H9 (cell line): ENCODE data around the gene GPC3. TPM values are rescaled to one million over a fixed set of nuclear protein-coding genes. Genes with fewer than 3 reads are reported as not detected.

Experiments
- DNase-seq: peaks from one replicate; pipeline ENCODE4 v3.0.0-alpha.2; 2017
- H2AFZ ChIP-seq: one replicate; pipeline ENCODE4 v1.6.1; 2013; ENCODE audit warnings: mild to moderate bottlenecking, low read length, control low read depth, moderate library complexity
- H2AK5ac ChIP-seq: 2 replicates; pipeline ENCODE4 v1.6.1; 2013; ENCODE audit warnings: low read length, control low read depth, mixed read lengths; ENCODE audit not compliant: insufficient read length
- H2BK120ac ChIP-seq: one replicate; pipeline ENCODE4 v1.6.1; 2013; ENCODE audit warnings: low read depth, mild to moderate bottlenecking, low read length, control low read depth, inconsistent platforms; ENCODE audit not compliant: poor library complexity, severe bottlenecking
- H2BK12ac ChIP-seq: 2 replicates; pipeline ENCODE4 v1.6.1; 2013; ENCODE audit warnings: low read length, control low read depth, mixed read lengths, low read depth; ENCODE audit not compliant: insufficient read length
- H2BK15ac ChIP-seq: 2 replicates; pipeline ENCODE4 v1.6.1; 2013; ENCODE audit warnings: low read depth, low read length, control low read depth
- H2BK20ac ChIP-seq: one replicate; pipeline ENCODE4 v1.6.1; 2013; ENCODE audit warnings: low read depth, mild to moderate bottlenecking, low read length, control low read depth, inconsistent platforms; ENCODE audit not compliant: poor library complexity, severe bottlenecking
- H2BK5ac ChIP-seq: 2 replicates; pipeline ENCODE4 v1.6.1; 2013; ENCODE audit warnings: low read length, control low read depth, mixed read lengths; ENCODE audit not compliant: insufficient read length
- H3K14ac ChIP-seq: 2 replicates; pipeline ENCODE4 v1.6.1; 2013; ENCODE audit warnings: low read length, control low read depth; ENCODE audit not compliant: insufficient read depth
- H3K18ac ChIP-seq: 2 replicates; pipeline ENCODE4 v1.6.1; 2013; ENCODE audit warnings: low read depth, mild to moderate bottlenecking, mixed read lengths, low read length, control low read depth; ENCODE audit not compliant: insufficient read length
- H3K23ac ChIP-seq: 2 replicates; pipeline ENCODE4 v1.6.1; 2013; ENCODE audit warnings: low read length, control low read depth, mixed read lengths, low read depth; ENCODE audit not compliant: insufficient read length
- H3K23me2 ChIP-seq: 2 replicates; pipeline ENCODE4 v1.6.1; 2013; ENCODE audit warnings: low read depth, mild to moderate bottlenecking, mixed read lengths, low read length, control low read depth; ENCODE audit not compliant: insufficient read length, poor library complexity, severe bottlenecking
- H3K27ac ChIP-seq: 2 replicates; pipeline ENCODE4 v1.5.1; 2013; ENCODE audit warnings: low read length, control low read depth, mixed read lengths, low read depth; ENCODE audit not compliant: insufficient read length
- H3K27me3 ChIP-seq: 2 replicates; pipeline ENCODE4 v1.6.1; 2013; ENCODE audit warnings: low read length, control low read depth, inconsistent platforms; ENCODE audit not compliant: insufficient read depth
- H3K4ac ChIP-seq: 2 replicates; pipeline ENCODE4 v1.6.1; 2013; ENCODE audit warnings: low read depth, mild to moderate bottlenecking, control low read depth, inconsistent platforms, low read length, moderate library complexity
- H3K4me1 ChIP-seq: 2 replicates; pipeline ENCODE4 v1.6.1; 2013; ENCODE audit warnings: low read length, control low read depth, inconsistent platforms; ENCODE audit not compliant: insufficient read depth
- H3K4me2 ChIP-seq: 2 replicates; pipeline ENCODE4 v1.6.1; 2013; ENCODE audit warnings: low read length, control low read depth, mixed read lengths; ENCODE audit not compliant: insufficient read length, insufficient read depth
- H3K56ac ChIP-seq: 2 replicates; pipeline ENCODE4 v1.6.1; 2013; ENCODE audit warnings: low read depth, mild to moderate bottlenecking, mixed read lengths, low read length, control low read depth; ENCODE audit not compliant: insufficient read length
- H3K79me1 ChIP-seq: 2 replicates; pipeline ENCODE4 v1.6.1; 2013; ENCODE audit warnings: low read depth, mild to moderate bottlenecking, moderate library complexity, low read length, control low read depth, inconsistent platforms; ENCODE audit not compliant: insufficient read depth, poor library complexity, severe bottlenecking
- H3K79me2 ChIP-seq: 2 replicates; pipeline ENCODE4 v1.6.1; 2013; ENCODE audit warnings: low read length, control low read depth, inconsistent platforms; ENCODE audit not compliant: insufficient read depth
- H3K9ac ChIP-seq: 2 replicates; pipeline ENCODE4 v1.6.1; 2013; ENCODE audit warnings: low read length, control low read depth, mixed read lengths; ENCODE audit not compliant: insufficient read length; ENCODE audit errors: extremely low read depth
- H3K9me3 ChIP-seq: one replicate; pipeline ENCODE4 v1.6.1; 2013; ENCODE audit warnings: low read depth, low read length, inconsistent platforms; ENCODE audit not compliant: control insufficient read depth
- H3T11ph ChIP-seq: one replicate; pipeline ENCODE4 v1.6.1; 2013; ENCODE audit warnings: mild to moderate bottlenecking, low read length, control low read depth, inconsistent platforms
- H4K20me1 ChIP-seq: one replicate; pipeline ENCODE4 v1.6.1; 2013; ENCODE audit not compliant: control insufficient read depth, insufficient read length, insufficient read depth
- H4K5ac ChIP-seq: 2 replicates; pipeline ENCODE4 v1.6.1; 2013; ENCODE audit warnings: low read depth, mild to moderate bottlenecking, mixed read lengths, low read length, control low read depth; ENCODE audit not compliant: insufficient read length
- H4K8ac ChIP-seq: replicated peaks from 2 replicates; pipeline ENCODE4 v1.6.1; 2013; ENCODE audit warnings: low read length, control low read depth, mixed read lengths, low read depth; ENCODE audit not compliant: insufficient read length
- H4K91ac ChIP-seq: 2 replicates; pipeline ENCODE4 v1.6.1; 2013; ENCODE audit warnings: low read depth, mild to moderate bottlenecking, moderate library complexity, mixed read lengths, low read length, control low read depth; ENCODE audit not compliant: insufficient read length
- H3K27ac Mint-ChIP-seq, 3 experiments: 2 replicates in 2 of 3; 3 replicates in 1 of 3; pipeline ENCODE4 v1.8.0; 2020 to 2021; ENCODE audit warnings: mixed read lengths in 3 of 3, mild to moderate bottlenecking in 1 of 3, moderate library complexity in 1 of 3
- H3K27me3 Mint-ChIP-seq: 2 replicates; pipeline ENCODE4 v1.8.0; 2021; ENCODE audit warnings: low read depth, mild to moderate bottlenecking, moderate library complexity, mixed read lengths
- H3K36me3 Mint-ChIP-seq, 3 experiments: 2 replicates in 2 of 3; 3 replicates in 1 of 3; pipeline ENCODE4 v1.8.0; 2020 to 2021; ENCODE audit warnings: low read depth in 3 of 3, mixed read lengths in 3 of 3; ENCODE audit not compliant: insufficient read depth in 1 of 3
- H3K4me1 Mint-ChIP-seq, 2 experiments: 2 replicates each; pipeline ENCODE4 v1.8.0; 2020; ENCODE audit warnings: mixed read lengths in 2 of 2
- H3K4me3 Mint-ChIP-seq, 2 experiments: 2 replicates in 1 of 2; 3 replicates in 1 of 2; pipeline ENCODE4 v1.8.0; 2020 to 2021; ENCODE audit warnings: mild to moderate bottlenecking in 2 of 2, mixed read lengths in 2 of 2, moderate library complexity in 1 of 2
- H3K9me3 Mint-ChIP-seq, 2 experiments: 2 replicates in 1 of 2; 3 replicates in 1 of 2; pipeline ENCODE4 v1.8.0; 2020; ENCODE audit warnings: mild to moderate bottlenecking in 2 of 2, mixed read lengths in 2 of 2, moderate library complexity in 1 of 2
- CTCF ChIP-seq: fragments of 200-600 bp; sonication (generic); conservative IDR thresholded peaks from 3 replicates; pipeline ENCODE4 v1.8.0; 2021; ENCODE audit warnings: antibody characterized with exemption, mild to moderate bottlenecking
- WGBS: extraction: QIAGEN DNeasy Blood & Tissue Kit; methylation state at CpG from one replicate; pipeline ENCODE4 v1.1.7; 2013; ENCODE audit warnings: missing lambda C conversion rate, low lambda C conversion rate, mixed read lengths; ENCODE audit not compliant: insufficient read length; ENCODE audit errors: extremely low coverage; 5-methylcytosine and 5-hydroxymethylcytosine counted together
- total RNA-seq: library from RNA; stranded (reverse); gene quantifications from 2 replicates; pipeline ENCODE4 v1.2.1, GENCODE V29; 2021

GPC3 gene
- total RNA-seq, 1 experiment from 2014 or later = 108 TPM

- Histone ChIP-seq H4K20me1 (no peaks in the 10 kb centered on the region), H3K9me3 (no peaks in the 10 kb centered on the region), H2BK12ac (no peak overlapping the region), H3K4ac (no peak overlapping the region), H3K27ac (no peak overlapping the region), H3K79me2 (no peaks in the 10 kb centered on the region), H2AK5ac (no peak overlapping the region), H3K79me1 (no peaks in the 10 kb centered on the region), H3K4me2 (no peak overlapping the region), H3K4me1 (no peaks in the 10 kb centered on the region), H3K9ac (no peak overlapping the region), H4K5ac (no peak overlapping the region), H2BK15ac (no peak overlapping the region), H3K14ac (no peak overlapping the region), H3K56ac (no peak overlapping the region), H2BK20ac (no peak overlapping the region), H2BK5ac (no peak overlapping the region), H3K27me3 (no peaks in the 10 kb centered on the region), H3K23ac (no peak overlapping the region), H4K8ac (no peak overlapping the region), H3T11ph (no peak overlapping the region), H3K23me2 (no peaks in the 10 kb centered on the region), H2AFZ (no peak overlapping the region), H3K18ac (no peak overlapping the region), H2BK120ac (no peak overlapping the region), H4K91ac (no peak overlapping the region)
- Mint-ChIP-seq H3K36me3 (no peaks in the 10 kb centered on the region), H3K27me3 (no peaks in the 10 kb centered on the region), H3K9me3 (no peaks in the 10 kb centered on the region), H3K27ac (no peak overlapping the region), H3K4me1 (peaks cover 14 to 33% of the 10 kb centered on the region in 2 experiments), H3K4me3 (no peak overlapping the region)
- DNase-seq = no peak
- no CpG with 5 or more reads among the region's 1 CpG for WGBS
- TF ChIP-seq CTCF = no peak
Observed at GRCh38 chrX:133815496-133815895, 169.9 kb downstream of the GPC3 start.
